Neural cell (in vitro differentiated cells): ENCODE results near the gene PARP1.

Experiments
- EP300 ChIP-seq: fragments of 450-650 bp; conservative IDR thresholded peaks from 2 replicates; pipeline ENCODE4 v1.6.1; 2014; ENCODE audit warnings: antibody characterized with exemption, mild to moderate bottlenecking, moderate library complexity; ENCODE audit not compliant: poor library complexity, severe bottlenecking
- EZH2 ChIP-seq: fragments of 200-600, 300-800 bp; shearing (Covaris generic), sonication (generic); IDR thresholded peaks from 2 replicates; pipeline ENCODE4 v1.6.1; 2014; ENCODE audit warnings: antibody characterized with exemption, low read length, borderline replicate concordance, mild to moderate bottlenecking; ENCODE audit not compliant: insufficient read depth, poor library complexity, severe bottlenecking
- MXI1 ChIP-seq: fragments of 450-650 bp; conservative IDR thresholded peaks from 2 replicates; pipeline ENCODE4 v1.6.1; 2014; ENCODE audit warnings: antibody characterized with exemption, mild to moderate bottlenecking; ENCODE audit not compliant: poor library complexity, severe bottlenecking
- POLR2AphosphoS5 ChIP-seq: IDR thresholded peaks from 2 replicates; pipeline ENCODE4 v1.6.1; 2012
- RAD21 ChIP-seq: fragments of 450-650 bp; conservative IDR thresholded peaks from 2 replicates; pipeline ENCODE4 v1.6.1; 2014; ENCODE audit warnings: antibody characterized with exemption, mild to moderate bottlenecking, moderate library complexity
- SMC3 ChIP-seq: fragments of 450-650 bp; conservative IDR thresholded peaks from 2 replicates; pipeline ENCODE4 v1.6.1; 2014; ENCODE audit warnings: antibody characterized with exemption, mild to moderate bottlenecking, moderate library complexity; ENCODE audit not compliant: poor library complexity
- TAF1 ChIP-seq: IDR thresholded peaks from 2 replicates; pipeline ENCODE4 v1.6.1; 2012; ENCODE audit warnings: low read depth
- TF ChIP-seq, protein P1 (sequence below): fragments of 450-650 bp; IDR thresholded peaks from 2 replicates; pipeline ENCODE4 v1.5.1; 2014; ENCODE audit warnings: antibody characterized with exemption, mild to moderate bottlenecking, moderate library complexity; ENCODE audit not compliant: poor library complexity, severe bottlenecking
- TF ChIP-seq, protein P2 (sequence below): IDR thresholded peaks from 2 replicates; pipeline ENCODE4 v1.6.1; 2012; ENCODE audit warnings: borderline replicate concordance

DNA sequence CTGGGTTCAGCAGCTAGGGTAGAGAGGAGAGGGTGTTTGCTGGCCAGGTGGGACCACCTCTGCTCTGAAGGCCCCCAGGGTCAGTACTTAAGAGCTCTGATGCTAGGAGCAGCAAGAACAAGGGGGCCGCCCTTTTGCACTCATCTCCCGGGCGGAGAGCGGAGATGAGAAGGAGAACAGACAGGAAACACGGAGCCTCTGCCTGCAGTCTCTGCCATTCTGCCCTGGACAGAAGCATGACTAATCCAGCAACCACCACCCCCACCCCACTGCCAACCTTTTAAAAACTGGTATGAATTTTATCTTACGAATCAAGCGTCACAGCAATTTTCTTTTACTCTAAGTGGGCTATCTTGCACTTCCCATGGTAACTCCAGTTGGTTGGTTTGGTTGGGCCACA is 34.5 kb downstream of the PARP1 start:
- TF ChIP-seq, protein P1, sequence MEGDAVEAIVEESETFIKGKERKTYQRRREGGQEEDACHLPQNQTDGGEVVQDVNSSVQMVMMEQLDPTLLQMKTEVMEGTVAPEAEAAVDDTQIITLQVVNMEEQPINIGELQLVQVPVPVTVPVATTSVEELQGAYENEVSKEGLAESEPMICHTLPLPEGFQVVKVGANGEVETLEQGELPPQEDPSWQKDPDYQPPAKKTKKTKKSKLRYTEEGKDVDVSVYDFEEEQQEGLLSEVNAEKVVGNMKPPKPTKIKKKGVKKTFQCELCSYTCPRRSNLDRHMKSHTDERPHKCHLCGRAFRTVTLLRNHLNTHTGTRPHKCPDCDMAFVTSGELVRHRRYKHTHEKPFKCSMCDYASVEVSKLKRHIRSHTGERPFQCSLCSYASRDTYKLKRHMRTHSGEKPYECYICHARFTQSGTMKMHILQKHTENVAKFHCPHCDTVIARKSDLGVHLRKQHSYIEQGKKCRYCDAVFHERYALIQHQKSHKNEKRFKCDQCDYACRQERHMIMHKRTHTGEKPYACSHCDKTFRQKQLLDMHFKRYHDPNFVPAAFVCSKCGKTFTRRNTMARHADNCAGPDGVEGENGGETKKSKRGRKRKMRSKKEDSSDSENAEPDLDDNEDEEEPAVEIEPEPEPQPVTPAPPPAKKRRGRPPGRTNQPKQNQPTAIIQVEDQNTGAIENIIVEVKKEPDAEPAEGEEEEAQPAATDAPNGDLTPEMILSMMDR: no peak
- no peak for TF ChIP-seq EP300
- TF ChIP-seq RAD21: no peak
- TF ChIP-seq SMC3: no peak
- no peak for TF ChIP-seq TAF1
- TF ChIP-seq POLR2AphosphoS5: no peak
- no peak for TF ChIP-seq EZH2
- TF ChIP-seq MXI1: no peak
- TF ChIP-seq, protein P2, sequence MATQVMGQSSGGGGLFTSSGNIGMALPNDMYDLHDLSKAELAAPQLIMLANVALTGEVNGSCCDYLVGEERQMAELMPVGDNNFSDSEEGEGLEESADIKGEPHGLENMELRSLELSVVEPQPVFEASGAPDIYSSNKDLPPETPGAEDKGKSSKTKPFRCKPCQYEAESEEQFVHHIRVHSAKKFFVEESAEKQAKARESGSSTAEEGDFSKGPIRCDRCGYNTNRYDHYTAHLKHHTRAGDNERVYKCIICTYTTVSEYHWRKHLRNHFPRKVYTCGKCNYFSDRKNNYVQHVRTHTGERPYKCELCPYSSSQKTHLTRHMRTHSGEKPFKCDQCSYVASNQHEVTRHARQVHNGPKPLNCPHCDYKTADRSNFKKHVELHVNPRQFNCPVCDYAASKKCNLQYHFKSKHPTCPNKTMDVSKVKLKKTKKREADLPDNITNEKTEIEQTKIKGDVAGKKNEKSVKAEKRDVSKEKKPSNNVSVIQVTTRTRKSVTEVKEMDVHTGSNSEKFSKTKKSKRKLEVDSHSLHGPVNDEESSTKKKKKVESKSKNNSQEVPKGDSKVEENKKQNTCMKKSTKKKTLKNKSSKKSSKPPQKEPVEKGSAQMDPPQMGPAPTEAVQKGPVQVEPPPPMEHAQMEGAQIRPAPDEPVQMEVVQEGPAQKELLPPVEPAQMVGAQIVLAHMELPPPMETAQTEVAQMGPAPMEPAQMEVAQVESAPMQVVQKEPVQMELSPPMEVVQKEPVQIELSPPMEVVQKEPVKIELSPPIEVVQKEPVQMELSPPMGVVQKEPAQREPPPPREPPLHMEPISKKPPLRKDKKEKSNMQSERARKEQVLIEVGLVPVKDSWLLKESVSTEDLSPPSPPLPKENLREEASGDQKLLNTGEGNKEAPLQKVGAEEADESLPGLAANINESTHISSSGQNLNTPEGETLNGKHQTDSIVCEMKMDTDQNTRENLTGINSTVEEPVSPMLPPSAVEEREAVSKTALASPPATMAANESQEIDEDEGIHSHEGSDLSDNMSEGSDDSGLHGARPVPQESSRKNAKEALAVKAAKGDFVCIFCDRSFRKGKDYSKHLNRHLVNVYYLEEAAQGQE: no peak
